Muscle layer of duodenum (tissue), 2 donors: ENCODE results near the gene LY6G6C.

Experiments
- H3K27ac ChIP-seq: one replicate; pipeline ENCODE4 v1.7.0; 2013; ENCODE audit warnings: mild to moderate bottlenecking, low read length
- H3K27me3 ChIP-seq: one replicate; pipeline ENCODE4 v1.7.0; 2013; ENCODE audit warnings: low read depth, mild to moderate bottlenecking, control low read depth, low read length
- H3K36me3 ChIP-seq, 2 donors: one replicate each; pipeline ENCODE4 v1.7.0; 2013; ENCODE audit warnings: low read length in 2 of 2, control low read depth in 1 of 2, mild to moderate bottlenecking in 1 of 2; ENCODE audit not compliant: insufficient read depth in 2 of 2, control insufficient read depth in 1 of 2
- H3K4me1 ChIP-seq, 2 donors: one replicate each; pipeline ENCODE4 v1.7.0; 2013; ENCODE audit warnings: low read length in 2 of 2, mild to moderate bottlenecking in 2 of 2, control low read depth in 1 of 2, moderate library complexity in 1 of 2; ENCODE audit not compliant: insufficient read depth in 2 of 2, control insufficient read depth in 1 of 2
- H3K4me3 ChIP-seq, 2 donors: one replicate each; pipeline ENCODE4 v1.7.0; 2013; ENCODE audit warnings: low read length in 2 of 2, low read depth in 1 of 2, mild to moderate bottlenecking in 1 of 2
- H3K9me3 ChIP-seq, 2 donors: one replicate each; pipeline ENCODE4 v1.7.0; 2013; ENCODE audit warnings: low read length in 2 of 2, control low read depth in 1 of 2, mild to moderate bottlenecking in 1 of 2; ENCODE audit not compliant: control insufficient read depth in 1 of 2
- donor health status: healthy.

The LY6G6C gene

DNA sequence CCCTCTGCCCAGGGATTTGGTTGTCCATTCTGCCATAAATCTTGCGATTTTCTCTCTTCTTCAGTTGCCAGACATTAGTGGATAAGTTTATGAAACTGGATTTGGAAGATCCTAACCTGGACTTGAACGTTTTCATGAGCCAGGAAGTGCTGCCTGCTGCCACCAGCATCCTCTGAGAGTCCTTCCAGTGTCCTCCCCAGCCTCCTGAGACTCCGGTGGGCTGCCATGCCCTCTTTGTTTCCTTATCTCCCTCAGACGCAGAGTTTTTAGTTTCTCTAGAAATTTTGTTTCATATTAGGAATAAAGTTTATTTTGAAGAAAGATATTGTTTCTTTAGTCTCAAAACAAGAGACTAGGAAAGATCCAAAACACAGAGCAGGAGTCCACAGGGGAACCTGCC is 40.8 kb upstream of the LY6G6C start, which contains the start of gene SAPCD1:
SAPCD1 (plus strand) TSS at position 301 of the 400 bp plus-strand sequence. CDS start 399 bp downstream, outside the sequence.
- H3K4me1 ChIP-seq, result peaks cover 0 to 10% of the 10 kb centered on the region in 2 donors
- H3K9me3 ChIP-seq, result no peaks in the 10 kb centered on the region
- H3K36me3 ChIP-seq, result no peaks in the 10 kb centered on the region
- H3K27ac ChIP-seq, result no peak within 1 kb of the TSS
- no peak within 1 kb of the TSS for H3K4me3 ChIP-seq
- no peaks in the 10 kb centered on the region for H3K27me3 ChIP-seq

DNA sequence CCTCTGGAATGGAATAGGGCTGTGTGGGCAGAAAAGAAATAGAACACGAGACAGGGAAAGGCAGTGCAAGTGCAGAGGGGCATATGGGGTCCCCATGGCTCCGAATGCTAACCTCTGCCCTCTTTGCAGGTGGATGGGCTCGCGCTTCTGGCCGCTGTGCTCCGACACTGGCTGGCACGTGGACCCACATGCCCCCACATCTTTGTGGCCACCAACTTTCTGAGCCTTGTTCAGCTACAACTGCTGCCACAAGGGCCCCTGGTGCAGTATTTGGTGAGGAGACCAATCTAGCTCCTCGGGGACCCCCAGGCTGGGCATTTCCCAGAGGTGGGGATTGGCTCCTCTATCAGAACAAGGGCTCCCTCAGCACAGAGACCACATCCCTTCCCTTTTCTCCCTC is 39.8 kb upstream of the LY6G6C start:
- no peaks in the 10 kb centered on the region for H3K9me3 ChIP-seq
- peaks cover 0 to 10% of the 10 kb centered on the region in 2 donors for H3K4me1 ChIP-seq
- no peak overlapping the region for H3K4me3 ChIP-seq
- no peaks in the 10 kb centered on the region for H3K27me3 ChIP-seq
- H3K36me3 ChIP-seq, result no peaks in the 10 kb centered on the region
- no peak overlapping the region for H3K27ac ChIP-seq

DNA sequence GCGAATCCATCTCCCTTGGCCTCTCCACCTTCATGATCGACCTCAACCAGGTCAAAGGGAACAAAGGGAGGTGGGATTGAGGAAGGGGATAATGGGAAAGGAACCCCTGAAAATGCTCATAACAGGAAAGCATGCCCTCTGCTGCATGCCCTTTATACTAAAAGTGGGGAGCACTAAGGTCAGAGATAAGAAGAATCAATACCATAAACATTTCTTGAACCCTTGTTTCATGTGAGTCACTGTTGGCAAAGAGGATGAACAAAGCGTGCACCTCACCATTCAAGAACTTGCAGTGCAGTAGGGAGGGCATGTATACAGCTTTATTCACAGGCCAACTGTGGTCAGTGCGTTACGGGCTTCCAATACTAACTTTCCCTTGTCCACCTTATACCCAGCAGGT is 39.2 kb upstream of the LY6G6C start:
- no peaks in the 10 kb centered on the region for H3K9me3 ChIP-seq
- H3K36me3 ChIP-seq, result no peaks in the 10 kb centered on the region
- H3K4me3 ChIP-seq, result no peak overlapping the region
- H3K27ac ChIP-seq, result no peak overlapping the region
- H3K4me1 ChIP-seq, result peaks cover 0 to 7% of the 10 kb centered on the region in 2 donors
- H3K27me3 ChIP-seq, result no peaks in the 10 kb centered on the region

- Histone ChIP-seq H3K36me3 (no peaks in the 10 kb centered on the region), H3K27ac (no peak overlapping the region), H3K4me3 (no peak overlapping the region), H3K9me3 (no peaks in the 10 kb centered on the region), H3K4me1 (peaks cover 0 to 2% of the 10 kb centered on the region in 2 donors), H3K27me3 (no peaks in the 10 kb centered on the region)
Observed at GRCh38 chr6:31758281-31758680, 36.7 kb upstream of the LY6G6C start.

- H3K36me3 ChIP-seq, result no peaks in the 10 kb centered on the region
- H3K9me3 ChIP-seq, result no peaks in the 10 kb centered on the region
- H3K27ac ChIP-seq, result no peak overlapping the region
- no peaks in the 10 kb centered on the region for H3K4me1 ChIP-seq
- H3K4me3 ChIP-seq, result no peak overlapping the region
- no peaks in the 10 kb centered on the region for H3K27me3 ChIP-seq
Observed at GRCh38 chr6:31752739-31753319, 31.3 kb upstream of the LY6G6C start.

- Histone ChIP-seq H3K4me1 (no peaks in the 10 kb centered on the region), H3K36me3 (no peaks in the 10 kb centered on the region), H3K27me3 (no peaks in the 10 kb centered on the region), H3K4me3 (no peak overlapping the region), H3K9me3 (no peaks in the 10 kb centered on the region), H3K27ac (no peak overlapping the region)
Observed at GRCh38 chr6:31750411-31751022, 29.0 kb upstream of the LY6G6C start.

DNA sequence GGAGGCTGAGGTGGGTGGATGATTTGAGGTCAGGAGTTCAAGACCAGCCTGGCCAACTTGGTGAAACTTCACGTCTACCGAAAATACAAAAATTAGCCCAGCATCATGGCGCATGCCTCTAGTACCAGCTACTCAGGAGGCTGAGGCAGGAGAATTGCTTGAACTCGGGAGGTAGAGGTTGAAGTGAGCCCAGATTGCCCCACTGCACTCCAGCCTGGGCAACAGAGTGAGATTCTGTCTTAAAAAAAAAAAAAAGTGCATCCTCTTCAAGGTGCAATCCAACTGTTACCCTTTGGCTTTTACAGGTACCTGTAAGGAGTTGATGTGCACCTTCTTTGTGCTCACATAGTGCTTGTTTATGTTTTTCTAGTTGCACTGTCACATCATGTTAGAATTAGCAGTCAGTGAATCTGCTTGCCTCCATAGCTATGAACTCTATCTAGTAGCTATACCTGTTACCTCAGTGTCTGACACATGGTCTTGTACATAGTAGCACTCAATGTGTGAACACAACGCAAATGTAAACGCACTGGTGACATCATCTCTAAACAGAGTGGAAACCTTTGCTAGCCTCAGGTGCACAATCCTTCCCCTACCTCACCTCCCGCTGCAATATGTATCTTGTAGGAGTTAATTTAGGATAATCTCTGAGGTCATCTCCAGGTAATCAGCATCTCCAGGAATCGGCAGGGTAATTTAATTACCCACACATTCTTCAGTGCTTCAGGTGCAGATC is 27.9 kb upstream of the LY6G6C start:
- no peaks in the 10 kb centered on the region for H3K36me3 ChIP-seq
- H3K27me3 ChIP-seq, result no peaks in the 10 kb centered on the region
- no peaks in the 10 kb centered on the region for H3K4me1 ChIP-seq
- H3K27ac ChIP-seq, result no peak overlapping the region
- no peaks in the 10 kb centered on the region for H3K9me3 ChIP-seq
- no peak overlapping the region for H3K4me3 ChIP-seq

- Histone ChIP-seq H3K4me3 (no peak overlapping the region), H3K36me3 (peaks cover 0 to 3% of the 10 kb centered on the region in 2 donors), H3K27ac (no peak overlapping the region), H3K27me3 (no peaks in the 10 kb centered on the region), H3K9me3 (no peaks in the 10 kb centered on the region), H3K4me1 (peaks cover 0 to 5% of the 10 kb centered on the region in 2 donors)
Observed at GRCh38 chr6:31744422-31744821, 22.9 kb upstream of the LY6G6C start.

- no peak overlapping the region for H3K4me3 ChIP-seq
- H3K36me3 ChIP-seq, result peaks cover 0 to 3% of the 10 kb centered on the region in 2 donors
- H3K27ac ChIP-seq, result no peak overlapping the region
- no peaks in the 10 kb centered on the region for H3K9me3 ChIP-seq
- H3K4me1 ChIP-seq, result peaks cover 0 to 5% of the 10 kb centered on the region in 2 donors
- no peaks in the 10 kb centered on the region for H3K27me3 ChIP-seq
Observed at GRCh38 chr6:31742894-31743293, 21.3 kb upstream of the LY6G6C start.

DNA sequence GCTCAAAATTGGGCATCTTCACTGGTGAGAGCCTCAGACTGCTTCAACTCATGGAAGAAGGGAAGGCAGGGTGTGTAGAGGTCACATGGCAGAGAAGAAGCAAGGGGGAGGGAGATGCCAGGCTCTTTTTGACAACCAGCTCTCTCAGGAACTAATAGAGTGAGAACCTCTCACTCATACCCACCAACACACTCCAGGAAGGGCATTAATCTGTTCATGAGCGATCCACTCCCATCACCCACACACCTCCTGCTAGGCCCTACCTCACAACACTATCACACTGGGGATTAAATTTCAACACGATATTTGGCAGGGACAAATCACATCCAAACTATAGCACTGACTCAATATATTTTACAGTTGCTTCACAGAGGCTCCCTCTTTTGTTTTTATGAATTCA is 20.3 kb upstream of the LY6G6C start:
- no peaks in the 10 kb centered on the region for H3K27me3 ChIP-seq
- peaks cover 0 to 9% of the 10 kb centered on the region in 2 donors for H3K4me1 ChIP-seq
- H3K4me3 ChIP-seq, result no peak overlapping the region
- no peaks in the 10 kb centered on the region for H3K9me3 ChIP-seq
- H3K36me3 ChIP-seq, result peaks cover 0 to 3% of the 10 kb centered on the region in 2 donors
- no peak overlapping the region for H3K27ac ChIP-seq

GRCh38 chr6:31740397-31741223 is 19.1 kb upstream of the LY6G6C start:
- Histone ChIP-seq H3K9me3 (no peaks in the 10 kb centered on the region), H3K27ac (peak overlapping the region; percentile 84), H3K4me3 (peak overlapping the region; percentile 68 to 94), H3K4me1 (peaks cover 0 to 12% of the 10 kb centered on the region in 2 donors), H3K36me3 (peaks cover 0 to 10% of the 10 kb centered on the region in 2 donors), H3K27me3 (no peaks in the 10 kb centered on the region)
